Memory B cell (primary cell): ENCODE results near the gene NIN.
"Not testable (repeated sequence)": the region's sequence is repeated elsewhere in the genome, so short reads cannot be mapped to it uniquely, and the experiment has no call there.

Experiments used
- ATAC-seq: fragments of 150-1000 bp; cut with Tn5 transposase; 2 replicates; pipeline ENCODE4 v1.10.0; 2021; ENCODE audit warnings: low read depth, mild to moderate bottlenecking, moderate library complexity
- DNase-seq, 2 donors: peaks; one replicate each; pipeline ENCODE4 v3.0.0; 2022; ENCODE audit warnings: low spot score in 2 of 2
- H3K27ac Mint-ChIP-seq: one replicate; pipeline ENCODE4 v1.8.0; 2022; ENCODE audit warnings: mild to moderate bottlenecking, moderate library complexity, mixed read lengths
- H3K27me3 Mint-ChIP-seq: one replicate; pipeline ENCODE4 v1.8.0; 2022; ENCODE audit warnings: mixed read lengths
- H3K36me3 Mint-ChIP-seq: one replicate; pipeline ENCODE4 v1.8.0; 2022; ENCODE audit warnings: mild to moderate bottlenecking, mixed read lengths
- H3K4me1 Mint-ChIP-seq: one replicate; pipeline ENCODE4 v1.8.0; 2022; ENCODE audit warnings: mixed read lengths
- H3K4me3 Mint-ChIP-seq: one replicate; pipeline ENCODE4 v1.8.0; 2022; ENCODE audit warnings: mild to moderate bottlenecking, moderate library complexity, mixed read lengths
- H3K9me3 Mint-ChIP-seq: one replicate; pipeline ENCODE4 v1.8.0; 2022; ENCODE audit warnings: mixed read lengths

Gene NIN

GRCh38 chr14:50830044-50830931 lies 674 bp downstream of the NIN start:
- peak; percentile 76 to 84 for DNase-seq
- Mint-ChIP-seq H3K36me3 (peaks cover 5% of the 10 kb centered on the region), H3K4me3 (peak overlapping the region; percentile 95), H3K27ac (peak overlapping the region; percentile 97), H3K27me3 (no peaks in the 10 kb centered on the region), H3K9me3 (no peaks in the 10 kb centered on the region), H3K4me1 (peaks cover 55% of the 10 kb centered on the region)
- ATAC-seq = peak; percentile 76

GRCh38 chr14:50829489-50830043 lies 1.4 kb downstream of the NIN start:
- H3K4me3 Mint-ChIP-seq = peak overlapping the region; percentile 95
- H3K36me3 Mint-ChIP-seq = peaks cover 5% of the 10 kb centered on the region
- H3K27ac Mint-ChIP-seq = peak overlapping the region; percentile 97
- H3K4me1 Mint-ChIP-seq = peaks cover 53% of the 10 kb centered on the region
- no peak for DNase-seq
- H3K27me3 Mint-ChIP-seq = no peaks in the 10 kb centered on the region
- ATAC-seq = no peak
- no peaks in the 10 kb centered on the region for H3K9me3 Mint-ChIP-seq

- Mint-ChIP-seq H3K4me3 (peak overlapping the region; percentile 95), H3K27ac (peak overlapping the region; percentile 97), H3K4me1 (peaks cover 53% of the 10 kb centered on the region), H3K36me3 (peaks cover 5% of the 10 kb centered on the region), H3K27me3 (no peaks in the 10 kb centered on the region), H3K9me3 (no peaks in the 10 kb centered on the region)
- ATAC-seq (no peak), DNase-seq (no peak)
Measured at GRCh38 chr14:50828721-50829488, 2.1 kb downstream of the NIN start.

DNA sequence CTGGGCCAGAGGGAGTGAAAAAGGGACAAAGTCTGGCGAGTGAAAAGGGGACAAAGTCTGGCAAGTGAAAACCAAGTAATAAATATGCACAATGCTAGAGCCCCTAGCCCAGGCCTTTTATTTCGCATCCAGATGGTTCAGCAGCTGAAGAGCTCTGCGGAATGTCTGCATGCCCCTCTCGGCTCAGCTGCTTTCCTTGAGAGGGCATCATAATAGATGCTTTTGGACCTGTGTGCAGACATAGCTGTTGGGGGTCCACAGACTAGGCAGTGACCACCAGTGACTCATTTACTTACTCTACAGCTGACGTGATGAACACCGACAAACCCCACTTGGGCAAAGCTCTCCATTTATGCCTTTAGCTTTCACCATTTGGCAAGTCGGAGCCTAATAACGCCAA lies 4.3 kb downstream of the NIN start:
- ATAC-seq = no peak
- peaks cover 62% of the 10 kb centered on the region for H3K4me1 Mint-ChIP-seq

DNA sequence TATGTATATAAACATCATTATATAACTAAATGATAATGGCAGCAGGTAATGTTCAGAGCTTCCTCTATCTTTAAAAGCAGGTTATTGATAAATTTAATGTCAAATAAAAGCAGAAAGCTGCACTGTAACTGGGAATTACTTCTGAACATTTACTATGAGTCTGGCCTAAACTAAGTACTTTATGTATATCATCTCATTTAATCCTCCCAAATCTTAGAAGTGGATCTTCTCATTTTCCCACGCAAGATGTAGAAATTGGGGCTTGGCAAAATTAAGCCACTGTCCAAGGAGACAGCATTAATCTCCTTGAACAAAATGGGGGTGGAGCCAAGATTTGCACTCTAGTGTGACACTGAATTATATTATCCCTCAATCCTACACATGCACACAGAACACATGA lies 5.7 kb downstream of the NIN start:
- H3K27ac Mint-ChIP-seq = peak overlapping the region; percentile 97
- ATAC-seq = no peak
- no peaks in the 10 kb centered on the region for H3K9me3 Mint-ChIP-seq

More for the DNA sequence above, 4.3 kb downstream of the NIN start:
- DNase-seq = no peak
- Mint-ChIP-seq H3K27me3 (no peaks in the 10 kb centered on the region), H3K27ac (peak overlapping the region; percentile 97), H3K9me3 (no peaks in the 10 kb centered on the region), H3K4me3 (no peak overlapping the region), H3K36me3 (peaks cover 7% of the 10 kb centered on the region)

GRCh38 chr14:50823762-50824636 lies 7.0 kb downstream of the NIN start:
- Mint-ChIP-seq H3K4me1 (peaks cover 70% of the 10 kb centered on the region), H3K36me3 (peaks cover 16% of the 10 kb centered on the region), H3K27me3 (no peaks in the 10 kb centered on the region), H3K27ac (peak overlapping the region; percentile 97), H3K9me3 (no peaks in the 10 kb centered on the region), H3K4me3 (peak overlapping the region; percentile 77)
- ATAC-seq (peak; percentile 64), DNase-seq (peak in 1 of 2 donors; percentile 43)

More for the DNA sequence above, 5.7 kb downstream of the NIN start:
- Mint-ChIP-seq H3K4me1 (peaks cover 70% of the 10 kb centered on the region), H3K36me3 (peaks cover 10% of the 10 kb centered on the region), H3K27me3 (no peaks in the 10 kb centered on the region), H3K4me3 (no peak overlapping the region)
- DNase-seq = no peak

- Mint-ChIP-seq H3K9me3 (no peaks in the 10 kb centered on the region), H3K4me3 (peak overlapping the region; percentile 77), H3K27me3 (no peaks in the 10 kb centered on the region), H3K27ac (peak overlapping the region; percentile 97), H3K36me3 (peaks cover 21% of the 10 kb centered on the region), H3K4me1 (peaks cover 66% of the 10 kb centered on the region)
- peak; percentile 46 for ATAC-seq
- DNase-seq = no peak
Measured at GRCh38 chr14:50823051-50823761, 7.8 kb downstream of the NIN start.

GRCh38 chr14:50822501-50823042 lies 8.4 kb downstream of the NIN start:
- H3K9me3 Mint-ChIP-seq = no peaks in the 10 kb centered on the region

DNA sequence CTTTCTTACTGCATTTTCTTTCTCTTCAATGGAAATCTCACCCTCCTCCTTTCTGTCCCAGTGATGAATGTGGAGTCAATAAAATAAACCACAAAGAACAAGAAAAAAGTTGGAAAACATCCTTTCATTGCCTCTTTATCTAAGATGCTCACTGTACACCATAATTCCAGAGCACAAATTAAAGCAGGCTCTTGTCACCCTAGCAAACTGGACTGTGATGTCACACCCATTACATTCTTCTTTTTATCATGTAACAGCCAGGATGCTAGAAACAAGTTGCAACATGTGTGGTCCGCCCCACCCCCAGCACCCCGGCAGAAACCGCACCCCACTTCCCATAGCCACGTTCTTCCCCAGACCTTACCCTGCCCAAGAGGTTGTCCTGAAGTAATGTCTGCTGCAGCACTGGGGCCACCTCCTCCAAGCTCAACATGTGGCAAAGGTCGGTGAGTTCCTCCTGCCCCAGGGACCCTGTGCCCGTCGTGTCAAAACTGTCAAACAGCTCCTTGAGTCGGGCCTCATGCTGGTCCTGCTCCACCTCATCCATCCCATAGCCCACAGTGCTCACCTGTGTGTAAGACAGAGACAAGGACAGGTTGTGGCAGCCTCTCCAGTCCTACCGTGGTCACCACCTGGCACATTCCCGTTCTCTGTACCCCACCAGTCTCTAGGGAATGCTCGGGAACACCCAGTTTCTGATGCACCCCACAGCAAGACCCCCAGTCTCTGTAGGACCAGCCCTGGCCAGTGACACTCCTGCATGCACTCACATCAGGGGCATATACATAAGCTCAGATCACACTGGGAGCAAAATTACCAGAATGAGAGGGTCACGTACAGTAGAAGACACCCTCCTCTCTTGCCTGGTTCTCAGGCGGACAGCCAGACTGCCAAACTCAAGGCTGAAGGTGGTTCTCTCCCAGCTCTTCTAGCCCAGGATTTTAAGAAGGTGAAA lies 9.2 kb downstream of the NIN start:
- Mint-ChIP-seq H3K9me3 (no peaks in the 10 kb centered on the region), H3K36me3 (peaks cover 19% of the 10 kb centered on the region), H3K27ac (peak overlapping the region; percentile 97), H3K4me3 (peak overlapping the region; percentile 77), H3K4me1 (peaks cover 64% of the 10 kb centered on the region), H3K27me3 (no peaks in the 10 kb centered on the region)
- DNase-seq (no peak), ATAC-seq (peak; percentile 19)

More at GRCh38 chr14:50822501-50823042, 8.4 kb downstream of the NIN start:
- peaks cover 21% of the 10 kb centered on the region for H3K36me3 Mint-ChIP-seq
- peaks cover 66% of the 10 kb centered on the region for H3K4me1 Mint-ChIP-seq
- H3K4me3 Mint-ChIP-seq = peak overlapping the region; percentile 77
- DNase-seq (no peak), ATAC-seq (peak; percentile 39)
- H3K27me3 Mint-ChIP-seq = no peaks in the 10 kb centered on the region
- H3K27ac Mint-ChIP-seq = peak overlapping the region; percentile 97

DNA sequence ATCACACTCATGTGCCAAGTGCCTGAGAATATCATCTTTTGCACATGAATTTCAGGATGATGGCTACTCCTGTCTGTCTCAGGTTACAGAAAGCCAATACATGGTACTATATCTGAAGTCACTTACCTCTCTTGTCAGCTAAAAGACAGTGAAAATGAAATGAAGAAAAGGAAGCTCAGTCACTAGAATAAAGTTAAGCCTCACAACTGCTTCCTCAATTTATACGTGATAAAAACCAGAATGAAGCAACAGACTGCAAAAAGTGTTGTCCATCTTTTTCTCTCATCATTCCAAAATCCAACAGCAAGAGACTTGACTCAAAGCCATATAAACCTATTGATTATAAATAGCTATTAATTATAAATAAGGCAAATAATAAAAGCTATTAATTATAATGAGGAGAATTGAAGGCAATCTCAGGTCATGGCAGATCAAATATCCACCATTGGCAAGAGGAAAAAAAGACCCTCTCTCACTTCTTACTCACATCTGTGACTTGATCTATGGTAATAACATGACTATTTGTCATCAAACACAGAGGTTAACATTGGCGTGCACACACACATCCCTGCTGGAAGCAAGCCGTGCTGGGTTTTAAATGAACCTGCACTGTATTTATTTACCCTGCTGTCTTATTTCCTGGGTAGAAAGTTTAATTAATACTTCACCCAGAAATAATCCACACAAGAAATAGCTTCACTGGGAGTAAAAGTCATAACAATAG lies 10.0 kb downstream of the NIN start:
- no peaks in the 10 kb centered on the region for H3K27me3 Mint-ChIP-seq
- peaks cover 64% of the 10 kb centered on the region for H3K4me1 Mint-ChIP-seq
- H3K9me3 Mint-ChIP-seq = no peaks in the 10 kb centered on the region
- H3K27ac Mint-ChIP-seq = peak overlapping the region; percentile 97
- H3K36me3 Mint-ChIP-seq = peaks cover 18% of the 10 kb centered on the region
- H3K4me3 Mint-ChIP-seq = peak overlapping the region; percentile 1
- no peak for ATAC-seq
- DNase-seq = no peak

DNA sequence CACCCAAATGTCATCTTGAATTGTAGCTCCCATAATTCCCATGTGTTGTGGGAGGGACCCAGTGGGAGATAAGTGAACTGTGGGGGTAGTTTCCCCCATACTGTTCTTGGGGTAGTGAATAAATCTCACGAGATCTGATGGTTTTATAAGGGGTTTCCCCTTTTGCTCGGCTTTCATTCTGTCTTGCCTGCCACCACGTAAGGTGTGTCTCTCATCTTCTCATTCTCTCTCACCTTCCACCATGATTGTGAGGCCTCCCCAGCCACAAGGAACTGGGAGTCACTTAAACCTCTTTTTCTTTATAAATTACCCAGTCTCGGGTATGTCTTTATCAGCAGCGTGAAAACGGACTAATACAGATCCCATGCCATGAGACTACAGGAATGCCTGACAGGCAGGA lies 11.7 kb downstream of the NIN start:
- not testable (repeated sequence) for H3K9me3 Mint-ChIP-seq, DNase-seq, H3K4me3 Mint-ChIP-seq, ATAC-seq, H3K27me3 Mint-ChIP-seq
- H3K36me3 Mint-ChIP-seq = peaks cover 27% of the 10 kb centered on the region
- peak overlapping the region; percentile 87 for H3K27ac Mint-ChIP-seq
- H3K4me1 Mint-ChIP-seq = peaks cover 61% of the 10 kb centered on the region
